Panc1 (cell line): ENCODE results near the gene GGT6.

ENCODE experiments used
- TF ChIP-seq, protein P1 (sequence below): fragments of 450-650 bp; IDR thresholded peaks from 2 replicates; pipeline ENCODE4 v1.5.1; 2017; ENCODE audit warnings: mild to moderate bottlenecking
- TF ChIP-seq, protein P2 (sequence below), 2 experiments: IDR thresholded peaks; 2 replicates each; pipeline ENCODE4 v1.6.1; 2011 to 2012; ENCODE audit warnings: low read depth in 2 of 2, control low read depth in 1 of 2, low read length in 1 of 2, mild to moderate bottlenecking in 1 of 2, moderate library complexity in 1 of 2; ENCODE audit not compliant: insufficient read depth in 1 of 2

DNA sequence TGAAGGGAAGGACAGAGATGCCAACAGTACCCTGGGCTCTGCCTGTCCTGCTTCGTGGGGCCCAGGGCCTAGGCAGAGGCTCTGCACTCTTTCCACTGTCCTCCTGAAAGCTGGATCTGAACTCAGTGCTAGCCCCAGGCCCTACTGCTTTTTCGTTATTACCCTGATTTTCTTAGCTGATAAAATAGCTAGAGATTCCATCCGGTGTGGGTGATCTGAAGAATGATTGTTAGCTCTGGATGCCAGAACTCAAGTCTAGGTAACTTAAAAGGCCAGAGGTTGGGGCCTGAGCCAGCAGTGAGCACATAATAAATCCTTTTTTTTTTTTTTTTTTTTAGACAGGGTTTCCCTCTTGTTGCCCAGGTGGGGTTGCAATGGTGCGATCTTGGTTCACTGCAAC, 3.4 kb downstream of the GGT6 start:
- TF ChIP-seq, protein P1, sequence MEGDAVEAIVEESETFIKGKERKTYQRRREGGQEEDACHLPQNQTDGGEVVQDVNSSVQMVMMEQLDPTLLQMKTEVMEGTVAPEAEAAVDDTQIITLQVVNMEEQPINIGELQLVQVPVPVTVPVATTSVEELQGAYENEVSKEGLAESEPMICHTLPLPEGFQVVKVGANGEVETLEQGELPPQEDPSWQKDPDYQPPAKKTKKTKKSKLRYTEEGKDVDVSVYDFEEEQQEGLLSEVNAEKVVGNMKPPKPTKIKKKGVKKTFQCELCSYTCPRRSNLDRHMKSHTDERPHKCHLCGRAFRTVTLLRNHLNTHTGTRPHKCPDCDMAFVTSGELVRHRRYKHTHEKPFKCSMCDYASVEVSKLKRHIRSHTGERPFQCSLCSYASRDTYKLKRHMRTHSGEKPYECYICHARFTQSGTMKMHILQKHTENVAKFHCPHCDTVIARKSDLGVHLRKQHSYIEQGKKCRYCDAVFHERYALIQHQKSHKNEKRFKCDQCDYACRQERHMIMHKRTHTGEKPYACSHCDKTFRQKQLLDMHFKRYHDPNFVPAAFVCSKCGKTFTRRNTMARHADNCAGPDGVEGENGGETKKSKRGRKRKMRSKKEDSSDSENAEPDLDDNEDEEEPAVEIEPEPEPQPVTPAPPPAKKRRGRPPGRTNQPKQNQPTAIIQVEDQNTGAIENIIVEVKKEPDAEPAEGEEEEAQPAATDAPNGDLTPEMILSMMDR = no peak
- TF ChIP-seq, protein P2, sequence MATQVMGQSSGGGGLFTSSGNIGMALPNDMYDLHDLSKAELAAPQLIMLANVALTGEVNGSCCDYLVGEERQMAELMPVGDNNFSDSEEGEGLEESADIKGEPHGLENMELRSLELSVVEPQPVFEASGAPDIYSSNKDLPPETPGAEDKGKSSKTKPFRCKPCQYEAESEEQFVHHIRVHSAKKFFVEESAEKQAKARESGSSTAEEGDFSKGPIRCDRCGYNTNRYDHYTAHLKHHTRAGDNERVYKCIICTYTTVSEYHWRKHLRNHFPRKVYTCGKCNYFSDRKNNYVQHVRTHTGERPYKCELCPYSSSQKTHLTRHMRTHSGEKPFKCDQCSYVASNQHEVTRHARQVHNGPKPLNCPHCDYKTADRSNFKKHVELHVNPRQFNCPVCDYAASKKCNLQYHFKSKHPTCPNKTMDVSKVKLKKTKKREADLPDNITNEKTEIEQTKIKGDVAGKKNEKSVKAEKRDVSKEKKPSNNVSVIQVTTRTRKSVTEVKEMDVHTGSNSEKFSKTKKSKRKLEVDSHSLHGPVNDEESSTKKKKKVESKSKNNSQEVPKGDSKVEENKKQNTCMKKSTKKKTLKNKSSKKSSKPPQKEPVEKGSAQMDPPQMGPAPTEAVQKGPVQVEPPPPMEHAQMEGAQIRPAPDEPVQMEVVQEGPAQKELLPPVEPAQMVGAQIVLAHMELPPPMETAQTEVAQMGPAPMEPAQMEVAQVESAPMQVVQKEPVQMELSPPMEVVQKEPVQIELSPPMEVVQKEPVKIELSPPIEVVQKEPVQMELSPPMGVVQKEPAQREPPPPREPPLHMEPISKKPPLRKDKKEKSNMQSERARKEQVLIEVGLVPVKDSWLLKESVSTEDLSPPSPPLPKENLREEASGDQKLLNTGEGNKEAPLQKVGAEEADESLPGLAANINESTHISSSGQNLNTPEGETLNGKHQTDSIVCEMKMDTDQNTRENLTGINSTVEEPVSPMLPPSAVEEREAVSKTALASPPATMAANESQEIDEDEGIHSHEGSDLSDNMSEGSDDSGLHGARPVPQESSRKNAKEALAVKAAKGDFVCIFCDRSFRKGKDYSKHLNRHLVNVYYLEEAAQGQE (IDR thresholded peaks at IDR 0.05; ENCODE audit: insufficient read depth in 1 of 2, low read depth in 2 of 2, low read length in 1 of 2) = no peak
